K562 (cell line): ENCODE results near the gene KLC3. TPM values are rescaled to one million over a fixed set of nuclear protein-coding genes. Genes with fewer than 3 reads are reported as not detected.

Source experiments
- ATAC-seq: fragments of 200-7000 bp; cut with Tn5 transposase; 3 replicates; pipeline ENCODE4 v1.9.1; 2020; ENCODE audit warnings: moderate library complexity
- BruUV-seq: library from RNA; stranded (reverse); fragments of 400-500 nt; replicated peaks from 2 replicates; lab custom pipeline; 2021; lab: Mats Ljungman, UMichigan
- CTCF ChIA-PET: fragments of 300-600 bp; formaldehyde crosslinking; extraction: SDS; loops from one replicate; lab custom pipeline; 2021; ENCODE audit warnings: low intra/inter-chr PET ratio; lab: Yijun Ruan, JAX
- POLR2A ChIA-PET: fragments of 300-600, 350-650 bp; sonication (Branson Sonifier 250); formaldehyde crosslinking; extraction: SDS; loops from one replicate; lab custom pipeline; 2021; ENCODE audit warnings: antibody characterized with exemption, inconsistent platforms; lab: Yijun Ruan, JAX
- DNase-seq, 4 experiments: peaks; one replicate each; pipeline versions ENCODE4 v3.0.0 to v3.0.0-alpha.2; 2011 to 2018; ENCODE audit warnings: low spot score in 3 of 4, mixed read lengths in 3 of 4; ENCODE audit errors: extremely low read depth in 1 of 4
- FAIRE-seq: peaks from 2 replicates; lab custom pipeline; 2011; peaks lifted over from hg19 to GRCh38; lab: Jason Lieb, UNC
- H2AFZ ChIP-seq: 2 replicates; pipeline ENCODE4 v1.6.0; 2011; ENCODE audit warnings: low read depth, low read length, control low read depth, inconsistent platforms
- H3K27ac ChIP-seq: fragments of 200-600 bp; 3 replicates; pipeline ENCODE4 v1.8.0; 2011; ENCODE audit warnings: low read depth, mild to moderate bottlenecking, control low read depth, inconsistent platforms, low read length, moderate library complexity, mixed read lengths; ENCODE audit errors: extremely low read depth
- H3K27me3 ChIP-seq, 2 experiments: fragments of 300-600 bp in 1 of 2; 2 replicates in 1 of 2; 3 replicates in 1 of 2; pipeline versions ENCODE4 v1.6.0 to v1.8.0; 2011; ENCODE audit warnings: inconsistent platforms in 2 of 2, low read length in 2 of 2, mild to moderate bottlenecking in 1 of 2, mixed read lengths in 1 of 2, moderate library complexity in 1 of 2; ENCODE audit not compliant: control insufficient read depth in 2 of 2, insufficient read depth in 2 of 2
- H3K36me3 ChIP-seq: fragments of 300-600 bp; 3 replicates; pipeline ENCODE4 v1.8.0; 2011; ENCODE audit warnings: mild to moderate bottlenecking, low read length, inconsistent platforms; ENCODE audit not compliant: control insufficient read depth, insufficient read depth
- H3K4me1 ChIP-seq, 2 experiments: fragments of 200-600 bp in 1 of 2; replicated peaks in 1 of 2; 2 replicates in 1 of 2; 3 replicates in 1 of 2; pipeline versions ENCODE4 v1.5.1 to v1.8.0; 2011; ENCODE audit warnings: inconsistent platforms in 2 of 2, low read length in 2 of 2, mild to moderate bottlenecking in 1 of 2, mixed read lengths in 1 of 2, moderate library complexity in 1 of 2; ENCODE audit not compliant: control insufficient read depth in 2 of 2, insufficient read depth in 2 of 2
- H3K4me2 ChIP-seq: 2 replicates; pipeline ENCODE4 v1.6.1; 2011; ENCODE audit warnings: low read length, control low read depth, inconsistent platforms, mixed read lengths; ENCODE audit not compliant: insufficient read depth
- H3K4me3 ChIP-seq: fragments of 200-600 bp; sonication (generic), shearing (Covaris generic); 2 replicates; pipeline ENCODE4 v1.5.1; 2016; ENCODE audit warnings: control low read depth, inconsistent platforms
- H3K79me2 ChIP-seq: fragments of 200-600 bp; 3 replicates; pipeline ENCODE4 v1.8.0; 2011; ENCODE audit warnings: low read length, inconsistent platforms; ENCODE audit not compliant: control insufficient read depth, insufficient read depth
- H3K9ac ChIP-seq, 2 experiments: 2 replicates each; pipeline versions ENCODE4 v1.6.0 to v1.6.1; 2011; ENCODE audit warnings: low read depth in 2 of 2, low read length in 2 of 2, control low read depth in 1 of 2, inconsistent platforms in 1 of 2, mild to moderate bottlenecking in 1 of 2, mixed read lengths in 1 of 2; ENCODE audit not compliant: insufficient read depth in 1 of 2
- H3K9me1 ChIP-seq: one replicate; pipeline ENCODE4 v1.6.0; 2011; ENCODE audit warnings: inconsistent platforms, mild to moderate bottlenecking, low read length, moderate library complexity; ENCODE audit not compliant: control insufficient read depth, insufficient read depth
- H3K9me3 ChIP-seq: replicated peaks from 2 replicates; pipeline ENCODE4 v1.5.1; 2011; ENCODE audit warnings: low read depth, low read length, inconsistent platforms; ENCODE audit not compliant: control insufficient read depth, insufficient read depth
- H4K20me1 ChIP-seq: replicated peaks from 2 replicates; pipeline ENCODE4 v1.6.1; 2011; ENCODE audit warnings: low read length, inconsistent platforms, mixed read lengths; ENCODE audit not compliant: control insufficient read depth, insufficient read depth
- ESRRA ChIP-seq: fragments of 450-650 bp; IDR thresholded peaks from 2 replicates; pipeline ENCODE4 v1.6.1; 2014; ENCODE audit warnings: low read depth, mild to moderate bottlenecking, moderate library complexity, borderline replicate concordance
- ZZZ3 ChIP-seq: fragments of 450-650 bp; IDR thresholded peaks from 2 replicates; pipeline ENCODE4 v1.6.1; 2016; ENCODE audit warnings: antibody characterized with exemption, mild to moderate bottlenecking, moderate library complexity
- WGBS: fragments of 100-300 bp; shearing (Covaris generic); methylation state at CpG from one replicate; pipeline ENCODE4 v1.1.6; 2016; ENCODE audit warnings: low coverage, mixed read lengths; ENCODE audit not compliant: insufficient coverage; ENCODE audit errors: missing lambda C conversion rate; 5-methylcytosine and 5-hydroxymethylcytosine counted together
- in situ Hi-C: fragments of 300-500 bp; cut with MboI; formaldehyde crosslinking; loops from 4 replicates; pipeline ENCODE4 v1.15.0; 2018; ENCODE audit warnings: inconsistent platforms, mixed read lengths
- intact Hi-C: fragments of 100-400 bp; cut with micrococcal nuclease; formaldehyde crosslinking; loops from 2 replicates; pipeline ENCODE4 v1.14.2; 2022
- polyA plus RNA-seq, 8 experiments: library from polyadenylated mRNA; depleted of rRNA in 4 of 8; stranded (reverse) in 5 of 8; unstranded in 3 of 8; fragments of >200 nt; fragmentation: Nextera tagmentation in 2 of 8; fragmentation: Illumina TruSeq in 1 of 8; extraction: Ambion mirVana in 2 of 8; extraction: Trizol in 1 of 8; gene quantifications; 2 replicates each; pipeline versions ENCODE4 v1.2.1 to v1.2.3, GENCODE V29; 2011 to 2014; ENCODE audit warnings: inconsistent platforms in 1 of 8, missing spikeins in 1 of 8
- total RNA-seq, 7 experiments: library from RNA; depleted of rRNA in 6 of 7; stranded (reverse); fragments of >200 nt in 6 of 7; fragmentation: Illumina TruSeq in 2 of 7; extraction: Trizol in 2 of 7; gene quantifications; 2 replicates each; pipeline versions ENCODE4 v1.2.1 to v1.2.3, GENCODE V29; 2011 to 2021; ENCODE audit warnings: low replicate concordance in 1 of 7
- TF ChIP-seq, protein P1 (sequence below): sonication (generic); formaldehyde crosslinking; IDR thresholded peaks from 2 replicates; pipeline ENCODE4 v1.8.1; 2023; ENCODE audit warnings: mild to moderate bottlenecking, missing genetic modification reagents

The KLC3 gene
- total and polyA plus RNA-seq, 9 of the 15 experiments (the other 6 are each of a cell fraction or from before 2014, with no cell fraction given), result 0.03 to 1.2 (median 0.59) TPM; not detected in 3

DNA sequence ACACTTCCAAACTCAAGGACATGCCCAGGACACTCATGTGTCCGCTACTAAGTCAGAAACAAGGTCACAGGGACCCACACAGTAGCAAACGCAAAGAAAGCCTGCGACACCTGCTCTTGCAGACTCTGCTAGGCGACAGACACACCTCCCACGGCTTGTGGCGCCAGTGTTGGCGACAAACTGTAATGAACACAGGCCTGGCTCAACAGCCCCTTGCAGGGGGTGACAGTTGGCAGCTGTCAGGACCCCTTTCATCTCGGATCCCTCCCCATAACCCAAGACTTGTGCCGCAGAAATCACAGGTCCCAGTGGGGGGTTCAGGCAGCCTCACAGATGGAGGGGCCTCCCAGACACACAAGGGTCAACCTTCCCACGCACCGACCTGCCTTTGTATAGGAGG, 18.2 kb upstream of the KLC3 start:
- CTCF ChIA-PET, result no interaction called here

More for the DNA sequence above, 18.2 kb upstream of the KLC3 start:
- in situ Hi-C loops (no loop called here), intact Hi-C loops (no loop called here)
- POLR2A ChIA-PET, result interaction anchor here (0.6 kb wide), 1 partner anchor 88 kb away, joined by 3 read pairs; no protein-coding TSS in a partner anchor
- Histone ChIP-seq H3K9me3 (no peaks in the 10 kb centered on the region), H3K79me2 (no peaks in the 10 kb centered on the region), H3K27me3 (no peaks in the 10 kb centered on the region), H3K4me1 (peaks cover 2 to 37% of the 10 kb centered on the region in 2 experiments; a peak in 3 of 5 replicates), H3K36me3 (no peaks in the 10 kb centered on the region), H3K4me3 (no peak overlapping the region), H2AFZ (no peak overlapping the region), H3K9ac (no peak overlapping the region), H3K27ac (no peak overlapping the region), H4K20me1 (no peaks in the 10 kb centered on the region), H3K9me1 (no peaks in the 10 kb centered on the region), H3K4me2 (no peak overlapping the region)
- no peak for DNase-seq
- TF ChIP-seq ESRRA (peak; percentile 44; the same call in 1 of the 2 replicates), ZZZ3 (no peak)
- TF ChIP-seq, protein P1, sequence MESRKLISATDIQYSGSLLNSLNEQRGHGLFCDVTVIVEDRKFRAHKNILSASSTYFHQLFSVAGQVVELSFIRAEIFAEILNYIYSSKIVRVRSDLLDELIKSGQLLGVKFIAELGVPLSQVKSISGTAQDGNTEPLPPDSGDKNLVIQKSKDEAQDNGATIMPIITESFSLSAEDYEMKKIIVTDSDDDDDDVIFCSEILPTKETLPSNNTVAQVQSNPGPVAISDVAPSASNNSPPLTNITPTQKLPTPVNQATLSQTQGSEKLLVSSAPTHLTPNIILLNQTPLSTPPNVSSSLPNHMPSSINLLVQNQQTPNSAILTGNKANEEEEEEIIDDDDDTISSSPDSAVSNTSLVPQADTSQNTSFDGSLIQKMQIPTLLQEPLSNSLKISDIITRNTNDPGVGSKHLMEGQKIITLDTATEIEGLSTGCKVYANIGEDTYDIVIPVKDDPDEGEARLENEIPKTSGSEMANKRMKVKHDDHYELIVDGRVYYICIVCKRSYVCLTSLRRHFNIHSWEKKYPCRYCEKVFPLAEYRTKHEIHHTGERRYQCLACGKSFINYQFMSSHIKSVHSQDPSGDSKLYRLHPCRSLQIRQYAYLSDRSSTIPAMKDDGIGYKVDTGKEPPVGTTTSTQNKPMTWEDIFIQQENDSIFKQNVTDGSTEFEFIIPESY (CRISPR knock-in tag), result peak; percentile 90
- 34% methylated on average over 11 of the region's 11 CpGs for WGBS
- no TSS peak for BruUV-seq
- no peak for FAIRE-seq
- ATAC-seq, result no peak
